Measurements from ENCODE around the gene PTRH2.

PTRH2 gene

GRCh38 chr17:59737324-59737723, 30.1 kb upstream of the PTRH2 start:
- Histone ChIP-seq H3K79me2 (ENCODE audit: insufficient read depth, low read depth) (peaks cover 7% of the 10 kb centered on the region; the same call in 1 of the 2 replicates), H2AFZ (ENCODE audit: low read depth) (no peak overlapping the region), H3K4me3 (IDR thresholded peaks at IDR 0.05; ENCODE audit: insufficient read depth, low read depth, low read length) (no peak overlapping the region), H3K36me3 (ENCODE audit: insufficient read depth) (no peaks in the 10 kb centered on the region), H3K9ac (no peak overlapping the region), H3K4me1 (ENCODE audit: low read depth, poor library complexity, severe bottlenecking) (peaks cover 5% of the 10 kb centered on the region), H3K27me3 (ENCODE audit: insufficient read depth, low read depth) (no peaks in the 10 kb centered on the region), H3K4me2 (no peak overlapping the region), H4K20me1 (ENCODE audit: insufficient read depth) (no peaks in the 10 kb centered on the region), H3K27ac (no peak overlapping the region)
- no peak for TF ChIP-seq CTCF (conservative IDR thresholded peaks at IDR 0.05; ENCODE audit: low read depth, low read length)

GRCh38 chr17:59734226-59734625, 27.0 kb upstream of the PTRH2 start:
- no peak overlapping the region for H3K9ac ChIP-seq
- no peaks in the 10 kb centered on the region for H4K20me1 ChIP-seq (ENCODE audit: insufficient read depth)
- H3K4me3 ChIP-seq (IDR thresholded peaks at IDR 0.05; ENCODE audit: insufficient read depth, low read depth, low read length): no peak overlapping the region
- no peaks in the 10 kb centered on the region for H3K27me3 ChIP-seq (ENCODE audit: insufficient read depth, low read depth)
- H3K79me2 ChIP-seq (ENCODE audit: insufficient read depth, low read depth): peaks cover 7% of the 10 kb centered on the region; the same call in 1 of the 2 replicates
- no peak overlapping the region for H3K4me2 ChIP-seq
- peaks cover 5% of the 10 kb centered on the region for H3K4me1 ChIP-seq (ENCODE audit: low read depth, poor library complexity, severe bottlenecking)
- no peak overlapping the region for H2AFZ ChIP-seq (ENCODE audit: low read depth)
- no peaks in the 10 kb centered on the region for H3K36me3 ChIP-seq (ENCODE audit: insufficient read depth)
- H3K27ac ChIP-seq: no peak overlapping the region
- no peak for TF ChIP-seq CTCF (conservative IDR thresholded peaks at IDR 0.05; ENCODE audit: low read depth, low read length)

- Histone ChIP-seq H3K27me3 (ENCODE audit: insufficient read depth, low read depth) (no peaks in the 10 kb centered on the region), H3K4me3 (IDR thresholded peaks at IDR 0.05; ENCODE audit: insufficient read depth, low read depth, low read length) (no peak overlapping the region), H3K4me2 (no peak overlapping the region), H2AFZ (ENCODE audit: low read depth) (no peak overlapping the region), H3K36me3 (ENCODE audit: insufficient read depth) (no peaks in the 10 kb centered on the region), H3K79me2 (ENCODE audit: insufficient read depth, low read depth) (peaks cover 12% of the 10 kb centered on the region; the same call in 1 of the 2 replicates), H3K9ac (no peak overlapping the region), H3K4me1 (ENCODE audit: low read depth, poor library complexity, severe bottlenecking) (peaks cover 9% of the 10 kb centered on the region), H3K27ac (no peak overlapping the region), H4K20me1 (ENCODE audit: insufficient read depth) (no peaks in the 10 kb centered on the region)
- no peak for TF ChIP-seq CTCF (conservative IDR thresholded peaks at IDR 0.05; ENCODE audit: low read depth, low read length)
Observed at GRCh38 chr17:59733697-59734096, 26.5 kb upstream of the PTRH2 start.

- TF ChIP-seq CTCF (conservative IDR thresholded peaks at IDR 0.05; ENCODE audit: low read depth, low read length): no peak
- Histone ChIP-seq H3K27ac (no peak overlapping the region), H3K4me1 (ENCODE audit: low read depth, poor library complexity, severe bottlenecking) (peaks cover 4% of the 10 kb centered on the region), H2AFZ (ENCODE audit: low read depth) (no peak overlapping the region), H3K27me3 (ENCODE audit: insufficient read depth, low read depth) (no peaks in the 10 kb centered on the region), H3K9ac (no peak overlapping the region), H3K4me2 (no peak overlapping the region), H3K36me3 (ENCODE audit: insufficient read depth) (no peaks in the 10 kb centered on the region), H3K4me3 (IDR thresholded peaks at IDR 0.05; ENCODE audit: insufficient read depth, low read depth, low read length) (no peak overlapping the region), H4K20me1 (ENCODE audit: insufficient read depth) (no peaks in the 10 kb centered on the region), H3K79me2 (ENCODE audit: insufficient read depth, low read depth) (peaks cover 22% of the 10 kb centered on the region; the same call in 1 of the 2 replicates)
Observed at GRCh38 chr17:59730268-59730834, 23.1 kb upstream of the PTRH2 start.

Data from KMS-11 (cell line).